ENCODE measurements around the gene IRF1. TPM values are rescaled to one million over a fixed set of nuclear protein-coding genes. Genes with fewer than 3 reads are reported as not detected.

Gene IRF1
- total and polyA plus RNA-seq, 4 donors: 32.9 to 141 (median 68.5) TPM

GRCh38 chr5:132463811-132464155, 26.8 kb downstream of the IRF1 start:
- no peak for ATAC-seq (ENCODE audit: insufficient read depth, low FRiP score)
- H3K27ac ChIP-seq (ENCODE audit: low read depth in 1 of 2, low read length in 1 of 2): peak overlapping the region; percentile 14 to 79
- 29 to 55% methylated on average over 5 of the region's 5 CpGs for WGBS, 2 donors
- H3K9me3 ChIP-seq (ENCODE audit: control insufficient read depth in 4 of 4, insufficient read depth in 3 of 4, low read length in 3 of 4): no peaks in the 10 kb centered on the region
- H3K27me3 ChIP-seq (ENCODE audit: control insufficient read depth in 3 of 3, insufficient read depth in 3 of 3, low read length in 2 of 3): no peaks in the 10 kb centered on the region
- no peak for TF ChIP-seq CTCF (IDR thresholded peaks at IDR 0.05; ENCODE audit: control extremely low read depth, extremely low read depth)
- H3K4me3 ChIP-seq: no peak overlapping the region
- no peak overlapping the region for H3K9ac ChIP-seq (ENCODE audit: insufficient read depth in 1 of 2, low read length in 2 of 2)
- no peak for DNase-seq
- peaks cover 0 to 4% (median 2%) of the 10 kb centered on the region in 4 donors for H3K36me3 ChIP-seq (ENCODE audit: control insufficient read depth in 4 of 4, insufficient read depth in 4 of 4, low read length in 4 of 4)
- H3K4me1 ChIP-seq (ENCODE audit: control insufficient read depth in 5 of 5, insufficient read depth in 5 of 5, low read length in 5 of 5): peaks cover 8 to 48% (median 24%) of the 10 kb centered on the region in 5 donors

DNA sequence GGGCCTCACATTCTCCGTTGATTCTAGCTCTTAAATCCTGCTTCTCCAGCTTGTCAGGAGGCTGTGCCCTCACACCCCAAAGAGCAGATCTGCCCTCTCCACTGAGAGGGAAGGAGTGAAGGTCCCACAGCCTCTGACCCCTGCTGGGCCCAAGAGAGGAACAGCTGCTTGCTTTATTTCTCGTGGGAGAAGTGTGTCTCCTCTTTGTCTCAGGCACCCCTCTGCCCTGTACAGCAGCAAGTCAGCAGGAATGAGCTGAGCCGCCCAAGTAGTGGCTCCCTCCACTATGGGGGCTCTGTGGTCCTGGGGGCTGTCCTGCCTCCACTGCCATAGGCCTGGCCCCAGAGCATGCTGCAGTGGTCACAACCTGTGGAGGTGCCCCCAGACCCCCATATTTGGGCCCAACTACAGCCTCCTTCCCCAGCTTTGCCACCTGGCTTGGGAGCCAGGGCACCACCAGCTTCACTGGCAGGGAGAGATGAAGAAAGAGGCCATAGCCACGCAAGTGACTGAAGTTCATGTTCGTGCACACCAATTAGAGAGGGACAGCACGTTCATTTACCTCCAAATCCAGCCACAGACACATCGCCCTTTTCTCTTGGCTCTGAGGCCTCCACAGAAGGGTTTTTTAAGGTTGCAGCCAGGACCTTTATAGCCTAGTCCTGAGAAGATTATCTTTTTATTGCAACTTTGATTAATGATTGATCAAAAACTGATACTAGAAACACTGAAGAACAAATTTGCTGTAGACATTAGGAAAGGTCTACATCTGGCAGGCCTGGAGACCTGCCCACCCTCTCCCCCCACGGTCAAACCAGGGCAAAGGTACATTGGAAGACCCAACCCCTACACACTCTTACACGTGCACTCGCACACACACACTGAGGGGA, 27.5 kb downstream of the IRF1 start:
- 80 to 90% methylated on average over 10 of the region's 10 CpGs for WGBS, 2 donors
- no peak for DNase-seq

DNA sequence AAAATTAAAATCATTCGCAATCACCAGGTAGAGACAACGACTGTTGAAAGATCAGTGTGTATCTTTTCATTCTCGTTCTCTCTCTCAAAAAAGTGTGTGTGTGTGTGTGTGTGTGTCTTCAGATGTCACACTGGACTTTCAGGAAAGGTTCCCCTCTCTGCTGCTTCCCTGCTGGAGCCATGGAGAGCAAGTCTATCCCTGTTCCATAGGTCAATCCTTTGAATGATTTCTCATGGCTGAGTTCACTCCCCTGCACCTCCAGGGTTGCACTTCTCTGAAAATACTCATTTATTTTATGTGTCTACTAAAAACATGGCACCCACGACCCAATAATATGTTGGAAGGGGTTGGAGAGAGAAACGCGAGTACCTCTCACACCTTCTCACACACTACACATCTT, 28.2 kb downstream of the IRF1 start:
- peaks cover 0 to 4% (median 2%) of the 10 kb centered on the region in 4 donors for H3K36me3 ChIP-seq (ENCODE audit: control insufficient read depth in 4 of 4, insufficient read depth in 4 of 4, low read length in 4 of 4)
- H3K4me3 ChIP-seq: no peak overlapping the region
- H3K9ac ChIP-seq (ENCODE audit: insufficient read depth in 1 of 2, low read length in 2 of 2): no peak overlapping the region
- ATAC-seq (ENCODE audit: insufficient read depth, low FRiP score): no peak
- no peak for DNase-seq
- H3K9me3 ChIP-seq (ENCODE audit: control insufficient read depth in 4 of 4, insufficient read depth in 3 of 4, low read length in 3 of 4): no peaks in the 10 kb centered on the region
- H3K27me3 ChIP-seq (ENCODE audit: control insufficient read depth in 3 of 3, insufficient read depth in 3 of 3, low read length in 2 of 3): no peaks in the 10 kb centered on the region
- 94 to 98% methylated on average over 6 of the region's 6 CpGs for WGBS, 2 donors
- peaks cover 8 to 46% (median 24%) of the 10 kb centered on the region in 5 donors for H3K4me1 ChIP-seq (ENCODE audit: control insufficient read depth in 5 of 5, insufficient read depth in 5 of 5, low read length in 5 of 5)
- TF ChIP-seq CTCF (IDR thresholded peaks at IDR 0.05; ENCODE audit: control extremely low read depth, extremely low read depth): no peak
- no peak overlapping the region for H3K27ac ChIP-seq (ENCODE audit: low read depth in 1 of 2, low read length in 1 of 2)

More for the DNA sequence above, 27.5 kb downstream of the IRF1 start:
- no peak overlapping the region for H3K9ac ChIP-seq (ENCODE audit: insufficient read depth in 1 of 2, low read length in 2 of 2)
- H3K27me3 ChIP-seq (ENCODE audit: control insufficient read depth in 3 of 3, insufficient read depth in 3 of 3, low read length in 2 of 3): no peaks in the 10 kb centered on the region
- no peak for ATAC-seq (ENCODE audit: insufficient read depth, low FRiP score)
- peak overlapping the region in 1 of 2 donors; percentile 44 for H3K27ac ChIP-seq (ENCODE audit: low read depth in 1 of 2, low read length in 1 of 2)
- no peaks in the 10 kb centered on the region for H3K9me3 ChIP-seq (ENCODE audit: control insufficient read depth in 4 of 4, insufficient read depth in 3 of 4, low read length in 3 of 4)
- peaks cover 0 to 4% (median 2%) of the 10 kb centered on the region in 4 donors for H3K36me3 ChIP-seq (ENCODE audit: control insufficient read depth in 4 of 4, insufficient read depth in 4 of 4, low read length in 4 of 4)
- peaks cover 8 to 48% (median 24%) of the 10 kb centered on the region in 5 donors for H3K4me1 ChIP-seq (ENCODE audit: control insufficient read depth in 5 of 5, insufficient read depth in 5 of 5, low read length in 5 of 5)
- H3K4me3 ChIP-seq: no peak overlapping the region
- no peak for TF ChIP-seq CTCF (IDR thresholded peaks at IDR 0.05; ENCODE audit: control extremely low read depth, extremely low read depth)

Measured in lung (tissue), 12 donors.